NCI-H524 treated with DMSO at 0.1 percent for 48 hours (cell line): ENCODE measurements around the gene ART1.

Experiments used
- DNase-seq: peaks from one replicate; lab custom pipeline; 2025; lab: John Stamatoyannopoulos, UW

The ART1 gene

GRCh38 chr11:3666023-3666530 is 21.1 kb downstream of the ART1 start:
- DNase-seq, result no peak

- DNase-seq, result no peak
These were observed 22.5 kb downstream of the ART1 start for GRCh38 chr11:3667149-3668035.

- no peak for DNase-seq
These were observed 24.2 kb downstream of the ART1 start for GRCh38 chr11:3669128-3669527.

GRCh38 chr11:3669742-3670183 is 24.8 kb downstream of the ART1 start:
- no peak for DNase-seq

GRCh38 chr11:3671334-3672254 is 26.7 kb downstream of the ART1 start, which contains the start of gene CHRNA10:
TSS of gene CHRNA10 (minus strand) at chr11:3671384. CDS start at chr11:3671312, 72 bp downstream.
- no peak for DNase-seq

- DNase-seq, result no peak
These were observed 29.3 kb downstream of the ART1 start for GRCh38 chr11:3674189-3674588.

- DNase-seq, result no peak
These were observed 31.0 kb downstream of the ART1 start for GRCh38 chr11:3675971-3676370.

- no peak for DNase-seq
These were observed 34.1 kb downstream of the ART1 start for GRCh38 chr11:3679077-3679476.

GRCh38 chr11:3683039-3683438 is 38.1 kb downstream of the ART1 start:
- no peak for DNase-seq

- DNase-seq, result no peak
These were observed 39.3 kb downstream of the ART1 start for GRCh38 chr11:3684129-3684818.

GRCh38 chr11:3684819-3685172 is 39.9 kb downstream of the ART1 start:
- no peak for DNase-seq

- DNase-seq, result no peak
These were observed 41.0 kb downstream of the ART1 start for GRCh38 chr11:3685923-3686322.

- no peak for DNase-seq
These were observed 41.8 kb downstream of the ART1 start for GRCh38 chr11:3686751-3687150.

- no peak for DNase-seq
These were observed 55.5 kb downstream of the ART1 start for GRCh38 chr11:3700410-3700809.

GRCh38 chr11:3700910-3701309 is 56.0 kb downstream of the ART1 start:
- no peak for DNase-seq

- DNase-seq, result no peak
These were observed 58.5 kb downstream of the ART1 start for GRCh38 chr11:3703383-3703782.

- DNase-seq, result no peak
These were observed 62.2 kb downstream of the ART1 start for GRCh38 chr11:3707176-3707575.

- DNase-seq, result no peak
These were observed 65.0 kb downstream of the ART1 start for GRCh38 chr11:3709977-3710376.

GRCh38 chr11:3710485-3711259 is 65.7 kb downstream of the ART1 start:
- no peak for DNase-seq

GRCh38 chr11:3712274-3712673 is 67.3 kb downstream of the ART1 start:
- no peak for DNase-seq
